A549 (cell line): ENCODE measurements around the gene C2CD3. TPM values are rescaled to one million over a fixed set of nuclear protein-coding genes. Genes with fewer than 3 reads are reported as not detected.

Experiments
- ATAC-seq, 2 experiments: fragments of 200-7000 bp in 1 of 2; fragments of >200 bp in 1 of 2; cut with Nextera tagmentation in 1 of 2; cut with Tn5 transposase in 1 of 2; 3 replicates each; pipeline versions ENCODE4 v1.8.0 to v1.9.1; 2018 to 2020; ENCODE audit warnings: mild to moderate bottlenecking in 1 of 2, moderate library complexity in 1 of 2
- CTCF ChIA-PET: fragments of 300-600 bp; sonication (Branson Sonifier 250); formaldehyde crosslinking; extraction: SDS; loops from one replicate; lab custom pipeline; 2021; ENCODE audit warnings: antibody characterized with exemption, inconsistent platforms; lab: Yijun Ruan, JAX
- POLR2A ChIA-PET: fragments of 350-600 bp; formaldehyde crosslinking; extraction: SDS; loops from one replicate; lab custom pipeline; 2021; ENCODE audit warnings: antibody characterized with exemption, inconsistent platforms; lab: Yijun Ruan, JAX
- DNase-seq, 2 experiments: peaks; one replicate each; pipeline versions ENCODE4 v3.0.0 to v3.0.0-alpha.2; 2011 to 2016; ENCODE audit warnings: low read depth in 1 of 2, low spot score in 1 of 2
- FAIRE-seq: peaks from 2 replicates; lab custom pipeline; 2011; peaks lifted over from hg19 to GRCh38; lab: Jason Lieb, UNC
- H3K27ac ChIP-seq, 2 experiments: fragments of >200 bp; sonication (Bioruptor Twin); formaldehyde crosslinking; 3 replicates each; pipeline ENCODE4 v1.5.1; 2016 to 2017
- H3K4me1 ChIP-seq: fragments of >200 bp; sonication (Bioruptor Twin); formaldehyde crosslinking; 3 replicates; pipeline ENCODE4 v1.6.1; 2016
- H3K4me2 ChIP-seq: fragments of >200 bp; sonication (Bioruptor Twin); formaldehyde crosslinking; 3 replicates; pipeline ENCODE4 v1.6.1; 2016
- H3K4me3 ChIP-seq: fragments of >200 bp; sonication (Bioruptor Twin); formaldehyde crosslinking; 3 replicates; pipeline ENCODE4 v1.5.1; 2016
- H3K9me3 ChIP-seq: fragments of >200 bp; sonication (Bioruptor Twin); formaldehyde crosslinking; 3 replicates; pipeline ENCODE4 v1.6.1; 2016
- CHD2 ChIP-seq: fragments of 150-350 bp; IDR thresholded peaks from 2 replicates; pipeline ENCODE4 v1.6.1; 2014; ENCODE audit warnings: low read length; ENCODE audit not compliant: partially characterized antibody
- CHD4 ChIP-seq: fragments of 200-600 bp; sonication (generic); IDR thresholded peaks from 2 replicates; pipeline ENCODE4 v1.6.1; 2016; ENCODE audit warnings: antibody characterized with exemption, mild to moderate bottlenecking, borderline replicate concordance
- CTCF ChIP-seq: fragments of >200 bp; sonication (Bioruptor Twin); formaldehyde crosslinking; IDR thresholded peaks from 3 replicates; pipeline ENCODE4 v1.5.1; 2016
- ELK1 ChIP-seq: fragments of 150-350 bp; IDR thresholded peaks from 2 replicates; pipeline ENCODE4 v1.6.1; 2014; ENCODE audit warnings: low read depth, mild to moderate bottlenecking, low read length
- FOSL2 ChIP-seq, 2 experiments: fragments of 450-650 bp in 1 of 2; fragments of >200 bp in 1 of 2; sonication (Bioruptor Twin) in 1 of 2; formaldehyde crosslinking; IDR thresholded peaks; 2 replicates each; pipeline versions ENCODE4 v1.5.0 to v1.6.1; 2016 to 2020; ENCODE audit warnings: mild to moderate bottlenecking in 1 of 2, moderate library complexity in 1 of 2
- HDAC2 ChIP-seq: fragments of 200-600 bp; sonication (generic); IDR thresholded peaks from 2 replicates; pipeline ENCODE4 v1.6.1; 2016
- KDM1A ChIP-seq: fragments of 200-600 bp; sonication (generic); IDR thresholded peaks from 2 replicates; pipeline ENCODE4 v1.6.1; 2016; ENCODE audit warnings: low read depth, mild to moderate bottlenecking
- MAFK ChIP-seq: fragments of 450-650 bp; IDR thresholded peaks from 2 replicates; pipeline ENCODE4 v1.6.1; 2014; ENCODE audit not compliant: partially characterized antibody
- NFE2L2 ChIP-seq: fragments of 150-350 bp; conservative IDR thresholded peaks from 2 replicates; pipeline ENCODE4 v1.6.1; 2014; ENCODE audit warnings: low read length
- POLR2A ChIP-seq: IDR thresholded peaks from 2 replicates; pipeline ENCODE4 v1.6.1; 2012; ENCODE audit warnings: mild to moderate bottlenecking, low read length
- ZC3H11A ChIP-seq: fragments of 450-650 bp; IDR thresholded peaks from 2 replicates; pipeline ENCODE4 v1.6.1; 2014; ENCODE audit warnings: antibody characterized with exemption, mild to moderate bottlenecking
- ZFP36 ChIP-seq: fragments of 450-650 bp; IDR thresholded peaks from 2 replicates; pipeline ENCODE4 v1.6.1; 2014; ENCODE audit warnings: borderline replicate concordance; ENCODE audit not compliant: partially characterized antibody
- ZNF302 ChIP-seq: fragments of 250-450 bp; sonication (Bioruptor Pico); IDR thresholded peaks from 2 replicates; pipeline ENCODE4 v1.9.0; 2021; ENCODE audit warnings: inconsistent platforms, mild to moderate bottlenecking, moderate library complexity
- ZSCAN20 ChIP-seq: fragments of 250-450 bp; sonication (Bioruptor Pico); IDR thresholded peaks from 2 replicates; pipeline ENCODE4 v1.8.0; 2022; ENCODE audit warnings: mild to moderate bottlenecking, moderate library complexity
- WGBS: methylation state at CpG from one replicate; pipeline ENCODE4 v1.1.6; 2017; ENCODE audit errors: missing lambda C conversion rate; 5-methylcytosine and 5-hydroxymethylcytosine counted together
- polyA plus RNA-seq, 4 experiments: library from polyadenylated mRNA; depleted of rRNA in 3 of 4; stranded (reverse); fragments of >200 nt; fragmentation: RNase III in 1 of 4; extraction: RNeasy Plus Mini Kit Qiagen cat#74134 plus additional on column Dnase treatment in 1 of 4; gene quantifications; 2 replicates in 3 of 4; 3 replicates in 1 of 4; pipeline ENCODE4 v1.2.3, GENCODE V29; 2011 to 2017
- TF ChIP-seq, protein P1 (sequence below): IDR thresholded peaks from 2 replicates; pipeline ENCODE4 v1.6.1; 2012; ENCODE audit warnings: low read depth, borderline replicate concordance

The C2CD3 gene
- polyA plus RNA-seq, 2 of the 4 experiments (the other 2 are of a cell fraction): 15.2 to 19.8 TPM

DNA sequence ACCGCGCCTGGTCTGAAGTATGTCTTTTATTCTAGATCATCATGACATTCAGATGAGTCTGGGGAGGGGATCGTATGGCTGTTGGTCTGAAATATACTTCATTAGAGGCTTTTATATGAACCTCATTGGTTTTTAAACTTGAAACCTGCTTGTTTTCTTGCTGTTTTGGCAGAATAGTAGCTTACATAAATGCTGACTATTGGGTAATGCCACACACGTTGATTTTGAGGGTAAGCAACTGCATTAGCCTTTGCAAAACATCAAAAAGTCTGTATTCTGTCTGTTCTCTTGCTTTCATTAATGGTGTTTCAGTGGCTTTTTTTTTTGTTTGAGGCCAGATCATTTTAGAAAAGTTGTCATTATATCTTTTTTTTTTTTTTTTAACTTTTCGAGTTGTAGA lies 14.5 kb upstream of the C2CD3 start:
- FAIRE-seq (no peak), ATAC-seq (no peak), DNase-seq (no peak)
- no peak overlapping the region for H3K4me3 ChIP-seq
- H3K4me1 ChIP-seq: peaks cover 13% of the 10 kb centered on the region; the same call in 2 of the 3 replicates
- H3K4me2 ChIP-seq: peak overlapping the region; percentile 23; the same call in 1 of the 3 replicates
- CTCF ChIA-PET: interaction anchor here (0.6 to 1.3 kb wide), 2 partner anchors 70 to 1916 kb away, joined by 3 read pairs; no protein-coding TSS in a partner anchor
- TF ChIP-seq HDAC2 (no peak), MAFK (peak; percentile 58), ZSCAN20 (CRISPR knock-in tag) (no peak), ZNF302 (CRISPR knock-in tag) (no peak)
- TF ChIP-seq, protein P1, sequence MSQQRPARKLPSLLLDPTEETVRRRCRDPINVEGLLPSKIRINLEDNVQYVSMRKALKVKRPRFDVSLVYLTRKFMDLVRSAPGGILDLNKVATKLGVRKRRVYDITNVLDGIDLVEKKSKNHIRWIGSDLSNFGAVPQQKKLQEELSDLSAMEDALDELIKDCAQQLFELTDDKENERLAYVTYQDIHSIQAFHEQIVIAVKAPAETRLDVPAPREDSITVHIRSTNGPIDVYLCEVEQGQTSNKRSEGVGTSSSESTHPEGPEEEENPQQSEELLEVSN: no peak
- 77% methylated on average over 5 of the region's 5 CpGs for WGBS
- POLR2A ChIA-PET: interaction anchor here (0.8 to 1.3 kb wide), 2 partner anchors 14 kb away, joined by 3 read pairs; partner anchors contain the start of genes C2CD3 and PPME1
- no peak overlapping the region for H3K27ac ChIP-seq
- no peaks in the 10 kb centered on the region for H3K9me3 ChIP-seq

DNA sequence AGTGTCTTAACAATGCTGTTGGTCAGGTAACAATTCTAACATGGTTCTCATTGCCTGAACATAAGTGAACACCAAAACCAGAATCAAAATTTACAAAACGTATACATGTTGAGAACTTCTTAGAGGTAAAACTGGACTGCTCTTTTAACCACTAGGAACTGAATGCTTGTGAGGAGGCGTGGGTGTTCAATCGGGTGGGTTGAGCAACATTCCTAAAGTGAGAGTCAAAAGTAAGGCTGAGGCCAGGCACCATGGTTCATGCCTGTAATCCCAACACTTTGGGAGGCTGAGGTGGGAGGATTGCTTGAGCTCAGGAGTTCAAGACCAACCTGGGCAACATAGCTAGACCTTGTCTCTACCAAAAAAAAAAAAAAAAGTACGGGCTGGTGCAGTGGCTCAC lies 11.8 kb upstream of the C2CD3 start:
- DNase-seq (no peak), ATAC-seq (no peak), FAIRE-seq (no peak)
- H3K9me3 ChIP-seq: no peaks in the 10 kb centered on the region
- TF ChIP-seq ZFP36: no peak
- TF ChIP-seq, protein P1: no peak
- no peak for TF ChIP-seq ZC3H11A
- no peak for TF ChIP-seq CHD2
- TF ChIP-seq POLR2A: no peak
- TF ChIP-seq CHD4: no peak
- no peak for TF ChIP-seq KDM1A
- no peak for TF ChIP-seq ZSCAN20 (CRISPR knock-in tag)
- H3K27ac ChIP-seq: no peak overlapping the region
- H3K4me1 ChIP-seq: peaks cover 23% of the 10 kb centered on the region
- H3K4me2 ChIP-seq: no peak overlapping the region
- ChIA-PET CTCF (no interaction called here), POLR2A (no interaction called here)
- WGBS: 94% methylated on average over 4 of the region's 4 CpGs
- no peak overlapping the region for H3K4me3 ChIP-seq

DNA sequence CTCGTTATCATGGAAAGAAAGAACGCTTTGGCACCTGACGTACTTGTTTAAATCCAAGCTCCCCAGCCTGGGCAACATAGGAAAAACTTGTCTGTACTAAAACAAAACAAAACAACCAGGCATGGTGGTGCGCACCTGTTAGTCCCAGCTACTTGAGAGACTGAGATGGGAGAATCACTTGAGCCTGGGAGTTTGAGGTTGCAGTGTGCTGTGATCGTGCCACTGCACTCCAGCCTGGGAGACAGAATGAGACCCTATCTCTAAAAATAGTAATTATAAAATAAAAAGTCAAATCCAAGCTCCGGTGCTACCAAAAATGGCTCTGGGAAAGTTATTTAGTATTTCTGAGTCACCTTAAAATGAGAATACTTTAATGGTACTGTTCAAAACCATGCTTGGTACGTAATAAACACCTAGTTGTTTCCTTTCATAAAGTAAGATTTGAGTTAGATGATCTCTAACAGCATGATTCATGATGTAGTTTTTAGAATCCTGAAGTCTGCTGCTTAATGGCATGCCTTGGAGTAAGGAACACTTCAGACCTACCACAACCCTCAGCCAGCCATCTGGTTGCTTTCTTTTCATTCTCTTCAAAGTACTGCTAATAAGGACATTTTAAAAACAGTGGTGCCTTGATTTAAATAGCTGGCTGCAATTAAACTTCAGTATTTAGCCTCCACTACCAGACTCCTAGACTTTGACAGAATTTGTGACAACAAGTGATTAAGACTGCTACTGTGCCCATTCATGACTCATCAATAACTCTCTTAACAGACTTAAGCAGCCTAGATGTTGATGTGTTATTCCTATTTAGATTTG lies 8.6 kb upstream of the C2CD3 start:
- FAIRE-seq: no peak
- Histone ChIP-seq H3K9me3 (no peaks in the 10 kb centered on the region), H3K4me1 (peaks cover 17% of the 10 kb centered on the region), H3K4me3 (no peak overlapping the region), H3K4me2 (0 out of 3 replicates have a peak overlapping the region, but pooled peaks have one; percentile 1)
- no peak for DNase-seq
- WGBS: 95% methylated on average over 7 of the region's 7 CpGs
- no peak for ATAC-seq
- TF ChIP-seq CTCF: no peak
- TF ChIP-seq ELK1: no peak
- TF ChIP-seq MAFK: peak; percentile 51
- no peak for TF ChIP-seq FOSL2 (IDR thresholded peaks at IDR 0.05)
- TF ChIP-seq FOSL2 (CRISPR knock-in tag; IDR thresholded peaks at IDR 0.05): peak; percentile 53; the same call in 1 of the 2 replicates
- TF ChIP-seq NFE2L2: peak; percentile 47; the same call in 1 of the 2 replicates
- TF ChIP-seq, all 56 proteins: peak for 3
- ChIA-PET CTCF (interaction anchor here (1.0 to 1.6 kb wide), 2 partner anchors 9 to 35 kb away, joined by 3 to 4 read pairs; partner anchors contain the start of genes C2CD3 and PPME1), POLR2A (no interaction called here)
- no peak overlapping the region for H3K27ac ChIP-seq
